ENCODE results near the gene EPHA10.

DNA sequence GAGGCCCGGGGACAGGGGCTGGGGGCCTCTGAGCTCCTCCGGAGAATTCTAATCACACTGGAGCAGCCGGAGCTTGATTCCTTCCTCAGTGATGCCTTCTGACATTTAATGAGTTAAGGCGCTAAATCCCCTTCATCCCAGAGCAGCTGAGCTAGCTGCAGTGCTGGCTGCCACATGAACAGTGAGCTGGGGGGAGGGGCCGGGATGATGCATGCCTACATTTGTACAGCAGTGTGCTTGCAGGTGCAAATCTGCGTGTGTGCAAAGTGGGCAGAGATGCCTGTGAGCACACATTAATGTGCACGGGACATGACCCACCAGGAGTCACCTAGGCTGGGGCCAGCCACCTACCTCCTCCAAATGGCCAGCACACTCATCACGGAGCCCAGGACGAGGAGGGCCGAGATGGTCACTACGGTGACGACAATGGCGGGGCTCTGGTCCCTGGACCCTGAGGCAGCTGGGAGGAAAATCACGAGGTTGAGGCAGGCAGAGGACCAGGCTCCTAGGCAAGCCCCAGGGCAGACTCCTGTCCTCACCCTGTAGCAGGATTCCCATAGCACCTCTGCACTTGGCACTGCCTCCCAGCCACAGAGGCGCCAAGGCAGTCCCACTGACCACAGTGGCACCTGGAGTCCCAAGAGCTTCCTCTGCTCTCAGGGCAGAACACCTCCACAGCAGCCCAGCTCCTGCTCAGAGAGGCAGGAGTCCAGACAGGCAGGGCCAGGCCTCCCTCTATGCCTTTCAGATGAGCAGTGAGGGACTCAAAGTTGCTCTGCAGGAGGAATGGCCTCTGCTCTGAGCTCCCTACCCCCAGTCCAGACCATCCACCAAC, 38.0 kb downstream of the EPHA10 start:
- TF ChIP-seq POLR2A (IDR thresholded peaks at IDR 0.05): no peak
- no peak for TF ChIP-seq CTCF (IDR thresholded peaks at IDR 0.05)
